ENCODE measurements around the gene SFT2D1. TPM values are rescaled to one million over a fixed set of nuclear protein-coding genes. Genes with fewer than 3 reads are reported as not detected.
"Not testable (repeated sequence)": the region's sequence is repeated elsewhere in the genome, so short reads cannot be mapped to it uniquely, and the experiment has no call there.

Gene SFT2D1
- total RNA-seq, 2 donors from 2014 or later = 65.0 to 73.3 TPM

- TF ChIP-seq CTCF (IDR thresholded peaks at IDR 0.05) = no peak
- H3K27ac ChIP-seq = no peak overlapping the region
- no peak overlapping the region for H3K9ac ChIP-seq (ENCODE audit: low read depth in 2 of 2, low read length in 2 of 2)
- H3K27me3 ChIP-seq = no peaks in the 10 kb centered on the region
- H3K9me3 ChIP-seq = no peaks in the 10 kb centered on the region
- H3K4me3 ChIP-seq = no peak overlapping the region
- no peak for DNase-seq
- no peaks in the 10 kb centered on the region for H3K36me3 ChIP-seq
- H3K4me1 ChIP-seq = no peaks in the 10 kb centered on the region
- intact Hi-C loops (cut with DNase I) = no loop called here
Measured at GRCh38 chr6:166370489-166370888, 28.1 kb upstream of the SFT2D1 start.

GRCh38 chr6:166369782-166370181 is 27.4 kb upstream of the SFT2D1 start:
- intact Hi-C loops (cut with DNase I) = no loop called here
- DNase-seq = no peak

GRCh38 chr6:166366921-166367320 is 24.6 kb upstream of the SFT2D1 start:
- no peaks in the 10 kb centered on the region for H3K36me3 ChIP-seq
- no peaks in the 10 kb centered on the region for H3K27me3 ChIP-seq
- TF ChIP-seq CTCF (IDR thresholded peaks at IDR 0.05) = no peak
- intact Hi-C loops (cut with DNase I) = no loop called here
- no peak overlapping the region for H3K27ac ChIP-seq
- no peaks in the 10 kb centered on the region for H3K9me3 ChIP-seq
- no peak for DNase-seq
- H3K4me1 ChIP-seq = no peaks in the 10 kb centered on the region
- no peak overlapping the region for H3K4me3 ChIP-seq
- H3K9ac ChIP-seq (ENCODE audit: low read depth in 2 of 2, low read length in 2 of 2) = no peak overlapping the region

More at GRCh38 chr6:166369782-166370181, 27.4 kb upstream of the SFT2D1 start:
- Histone ChIP-seq H3K27me3 (no peaks in the 10 kb centered on the region), H3K27ac (no peak overlapping the region), H3K9me3 (no peaks in the 10 kb centered on the region), H3K9ac (ENCODE audit: low read depth in 2 of 2, low read length in 2 of 2) (no peak overlapping the region), H3K36me3 (no peaks in the 10 kb centered on the region), H3K4me1 (no peaks in the 10 kb centered on the region), H3K4me3 (no peak overlapping the region)
- no peak for TF ChIP-seq CTCF (IDR thresholded peaks at IDR 0.05)

GRCh38 chr6:166365806-166366205 is 23.5 kb upstream of the SFT2D1 start:
- Histone ChIP-seq H3K4me1 (no peaks in the 10 kb centered on the region), H3K9me3 (no peaks in the 10 kb centered on the region), H3K4me3 (no peak overlapping the region), H3K27me3 (no peaks in the 10 kb centered on the region), H3K9ac (ENCODE audit: low read depth in 2 of 2, low read length in 2 of 2) (no peak overlapping the region), H3K27ac (no peak overlapping the region), H3K36me3 (no peaks in the 10 kb centered on the region)
- DNase-seq = no peak
- TF ChIP-seq CTCF (IDR thresholded peaks at IDR 0.05) = no peak
- intact Hi-C loops (cut with DNase I) = no loop called here

- H3K27me3 ChIP-seq = no peaks in the 10 kb centered on the region
- no peaks in the 10 kb centered on the region for H3K4me1 ChIP-seq
- no peaks in the 10 kb centered on the region for H3K9me3 ChIP-seq
- no peak overlapping the region for H3K4me3 ChIP-seq
- no peak for DNase-seq
- H3K36me3 ChIP-seq = no peaks in the 10 kb centered on the region
- no peak overlapping the region for H3K27ac ChIP-seq
- H3K9ac ChIP-seq (ENCODE audit: low read depth in 2 of 2, low read length in 2 of 2) = no peak overlapping the region
- TF ChIP-seq CTCF (IDR thresholded peaks at IDR 0.05) = no peak
- intact Hi-C loops (cut with DNase I) = no loop called here
Measured at GRCh38 chr6:166365221-166365620, 22.9 kb upstream of the SFT2D1 start.

GRCh38 chr6:166364456-166364855 is 22.1 kb upstream of the SFT2D1 start:
- Histone ChIP-seq H3K27ac (no peak overlapping the region), H3K9ac (ENCODE audit: low read depth in 2 of 2, low read length in 2 of 2) (no peak overlapping the region)
- no peak for TF ChIP-seq CTCF (IDR thresholded peaks at IDR 0.05)

GRCh38 chr6:166362427-166362826 is 20.1 kb upstream of the SFT2D1 start:
- intact Hi-C loops (cut with DNase I); H3K36me3 ChIP-seq; H3K4me3 ChIP-seq; H3K9me3 ChIP-seq; DNase-seq; H3K4me1 ChIP-seq; H3K9ac ChIP-seq (ENCODE audit: low read depth in 2 of 2, low read length in 2 of 2); H3K27ac ChIP-seq; H3K27me3 ChIP-seq: not testable (repeated sequence)

More at GRCh38 chr6:166364456-166364855, 22.1 kb upstream of the SFT2D1 start:
- Histone ChIP-seq H3K36me3 (no peaks in the 10 kb centered on the region), H3K4me3 (no peak overlapping the region), H3K27me3 (no peaks in the 10 kb centered on the region), H3K9me3 (no peaks in the 10 kb centered on the region), H3K4me1 (no peaks in the 10 kb centered on the region)
- DNase-seq = no peak
- intact Hi-C loops (cut with DNase I) = no loop called here

Measured in colonic mucosa (tissue), 4 donors.